Measurements from ENCODE around the gene RASSF3.
"Not testable (repeated sequence)": the region's sequence is repeated elsewhere in the genome, so short reads cannot be mapped to it uniquely, and the experiment has no call there.

RASSF3 gene

GRCh38 chr12:64598831-64599230 lies 11.5 kb upstream of the RASSF3 start:
- no peak for DNase-seq (ENCODE audit: low spot score)

GRCh38 chr12:64600164-64600561 lies 10.1 kb upstream of the RASSF3 start:
- no peak for DNase-seq (ENCODE audit: low spot score)

- no peak for DNase-seq (ENCODE audit: low spot score)
Measured at GRCh38 chr12:64603183-64603841, 7.0 kb upstream of the RASSF3 start.

GRCh38 chr12:64608901-64609535 lies 1.3 kb upstream of the RASSF3 start:
- DNase-seq (ENCODE audit: low spot score): peak; percentile 67

- DNase-seq (ENCODE audit: low spot score): no peak
Measured at GRCh38 chr12:64609536-64610078, 688 bp upstream of the RASSF3 start.

GRCh38 chr12:64610660-64611340 lies 505 bp downstream of the RASSF3 start:
- DNase-seq (ENCODE audit: low spot score): peak; percentile 86

- DNase-seq (ENCODE audit: low spot score): peak; percentile 31
Measured at GRCh38 chr12:64611341-64612284, 1.3 kb downstream of the RASSF3 start.

- DNase-seq (ENCODE audit: low spot score): no peak
Measured at GRCh38 chr12:64612843-64613242, 2.5 kb downstream of the RASSF3 start.

GRCh38 chr12:64613775-64614398 lies 3.6 kb downstream of the RASSF3 start:
- not testable (repeated sequence) for DNase-seq (ENCODE audit: low spot score)

- DNase-seq (ENCODE audit: low spot score): no peak
Measured at GRCh38 chr12:64616201-64616600, 5.9 kb downstream of the RASSF3 start.

- no peak for DNase-seq (ENCODE audit: low spot score)
Measured at GRCh38 chr12:64618953-64619590, 8.8 kb downstream of the RASSF3 start.

GRCh38 chr12:64621257-64621942 lies 11.1 kb downstream of the RASSF3 start:
- DNase-seq (ENCODE audit: low spot score): no peak

- no peak for DNase-seq (ENCODE audit: low spot score)
Measured at GRCh38 chr12:64624035-64624434, 13.7 kb downstream of the RASSF3 start.

- DNase-seq (ENCODE audit: low spot score): no peak
Measured at GRCh38 chr12:64625243-64626077, 15.2 kb downstream of the RASSF3 start.

GRCh38 chr12:64626588-64626987 lies 16.3 kb downstream of the RASSF3 start:
- DNase-seq (ENCODE audit: low spot score): not testable (repeated sequence)

GRCh38 chr12:64627771-64628170 lies 17.5 kb downstream of the RASSF3 start:
- DNase-seq (ENCODE audit: low spot score): no peak

GRCh38 chr12:64631197-64631596 lies 20.9 kb downstream of the RASSF3 start:
- no peak for DNase-seq (ENCODE audit: low spot score)

GRCh38 chr12:64633011-64633939 lies 23.0 kb downstream of the RASSF3 start:
- DNase-seq (ENCODE audit: low spot score): no peak

Data from iPS-NIHi11 (cell line).